ENCODE results near the gene STXBP3. TPM values are rescaled to one million over a fixed set of nuclear protein-coding genes. Genes with fewer than 3 reads are reported as not detected.

Gene STXBP3
- polyA plus RNA-seq, 1 donor: 26.8 TPM

DNA sequence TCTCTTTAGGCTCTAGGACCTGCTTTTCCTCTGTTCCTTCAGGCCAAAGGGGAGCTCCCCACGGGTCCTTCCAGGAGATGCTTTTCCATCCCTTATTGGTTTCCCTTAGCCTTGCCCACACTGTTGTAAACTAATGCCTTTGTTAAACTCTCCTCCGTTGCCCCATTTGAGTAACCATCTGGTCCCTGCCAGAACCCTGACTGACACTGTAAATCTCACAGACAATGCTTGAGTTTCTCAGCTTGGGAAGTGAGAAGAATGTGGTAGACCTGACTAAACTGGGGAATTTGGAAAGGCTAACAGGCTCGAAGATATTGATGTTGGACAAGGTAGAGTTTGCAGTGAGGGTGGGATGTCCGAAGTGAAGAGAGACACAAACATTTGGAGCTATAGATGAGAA is 99.0 kb downstream of the STXBP3 start:
- no peak for DNase-seq

DNA sequence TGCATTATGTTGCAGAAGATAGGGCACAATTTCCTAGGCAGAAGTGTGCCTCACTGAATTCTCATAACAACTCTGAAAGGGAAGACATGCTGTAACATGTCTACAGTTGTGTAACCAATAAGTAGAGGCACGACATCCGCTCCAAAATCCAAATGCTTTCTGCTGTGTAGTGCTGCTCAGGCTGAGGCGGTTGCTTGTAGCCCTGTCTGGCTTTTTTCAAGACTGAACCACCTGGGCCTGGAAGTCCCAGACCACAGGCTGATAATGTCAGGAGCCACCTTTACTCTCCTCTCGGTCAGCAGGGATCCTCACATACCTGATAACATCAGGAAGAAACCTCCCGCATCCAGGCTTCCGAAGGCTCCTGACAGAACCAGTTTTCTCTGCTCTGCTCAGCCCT is 99.5 kb downstream of the STXBP3 start:
- DNase-seq: no peak

DNA sequence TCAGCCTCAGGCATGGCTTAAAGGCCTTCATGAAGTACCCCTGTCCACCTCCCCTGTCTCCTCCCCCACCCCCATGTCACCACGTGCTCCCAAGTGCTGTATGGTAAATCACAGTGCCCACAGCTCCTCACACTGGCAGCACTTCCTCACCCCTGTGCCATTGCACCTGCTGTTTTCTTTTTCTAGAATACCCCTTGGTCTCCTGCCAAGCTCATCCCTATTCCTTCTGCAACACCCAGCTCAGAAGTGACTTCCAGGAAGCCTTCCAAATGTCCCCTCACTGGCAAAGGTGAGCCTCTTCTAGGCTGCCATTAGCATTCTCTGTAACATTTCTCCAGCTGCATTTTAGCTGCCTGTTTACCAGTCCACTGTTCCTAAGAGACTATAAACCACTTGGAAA is 101.0 kb downstream of the STXBP3 start:
- DNase-seq: no peak

DNA sequence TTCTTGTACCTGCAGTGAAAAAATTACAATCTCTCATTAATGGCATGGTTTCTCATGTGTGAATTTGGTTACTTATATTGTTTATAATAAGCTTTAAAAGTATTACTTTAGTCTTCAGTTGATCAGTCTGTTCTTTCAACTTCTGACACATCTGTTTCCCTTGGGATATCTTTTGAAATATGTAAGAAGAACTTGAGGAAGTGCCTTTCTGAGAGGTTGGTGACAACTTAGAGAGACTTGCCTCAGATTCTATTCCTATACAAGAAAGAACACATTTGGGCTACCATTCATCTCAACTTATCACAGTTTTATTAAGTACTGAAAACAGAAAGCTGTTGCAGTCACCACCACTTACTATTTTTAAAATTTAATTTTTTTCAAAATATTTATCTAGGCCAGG is 102.3 kb downstream of the STXBP3 start:
- no peak for DNase-seq

DNA sequence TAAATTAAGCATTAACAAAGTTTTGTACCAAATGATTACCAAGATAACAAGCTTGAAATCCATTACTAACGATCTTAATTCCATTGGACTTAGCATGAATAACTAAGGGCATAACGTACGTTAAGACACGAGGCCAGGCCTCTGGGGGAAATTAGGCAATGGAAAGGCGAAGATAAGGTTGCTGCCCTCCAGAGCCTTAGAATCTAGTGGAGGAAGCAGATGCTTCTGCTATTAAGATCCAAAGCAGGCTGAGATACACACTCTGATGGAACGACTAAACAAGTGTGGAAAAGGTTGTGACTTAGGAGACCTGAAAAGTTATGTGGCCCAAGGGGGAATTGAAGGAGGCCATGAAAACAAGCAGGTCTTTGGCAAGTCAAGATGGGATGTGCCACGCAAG is 104.5 kb downstream of the STXBP3 start:
- no peak for DNase-seq

DNA sequence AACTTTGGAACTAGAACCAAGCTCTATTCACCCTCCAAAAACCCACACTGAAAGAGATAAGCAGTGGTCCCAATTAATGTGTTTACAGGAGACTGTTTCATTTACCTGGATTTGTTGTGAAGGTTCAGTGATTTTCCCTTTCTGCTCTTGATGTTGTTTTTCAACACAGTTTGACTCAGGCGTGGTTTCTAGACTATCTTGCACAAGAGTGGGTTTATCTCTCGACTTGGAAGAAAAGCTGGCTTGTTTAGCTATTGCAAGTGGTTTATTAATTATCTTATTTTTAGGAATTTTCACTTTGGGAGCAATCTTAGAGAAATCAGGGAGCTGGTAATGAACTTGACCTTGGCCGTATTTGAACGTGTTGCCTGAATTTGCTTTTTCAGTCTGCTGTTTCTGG is 105.1 kb downstream of the STXBP3 start:
- no peak for DNase-seq

DNA sequence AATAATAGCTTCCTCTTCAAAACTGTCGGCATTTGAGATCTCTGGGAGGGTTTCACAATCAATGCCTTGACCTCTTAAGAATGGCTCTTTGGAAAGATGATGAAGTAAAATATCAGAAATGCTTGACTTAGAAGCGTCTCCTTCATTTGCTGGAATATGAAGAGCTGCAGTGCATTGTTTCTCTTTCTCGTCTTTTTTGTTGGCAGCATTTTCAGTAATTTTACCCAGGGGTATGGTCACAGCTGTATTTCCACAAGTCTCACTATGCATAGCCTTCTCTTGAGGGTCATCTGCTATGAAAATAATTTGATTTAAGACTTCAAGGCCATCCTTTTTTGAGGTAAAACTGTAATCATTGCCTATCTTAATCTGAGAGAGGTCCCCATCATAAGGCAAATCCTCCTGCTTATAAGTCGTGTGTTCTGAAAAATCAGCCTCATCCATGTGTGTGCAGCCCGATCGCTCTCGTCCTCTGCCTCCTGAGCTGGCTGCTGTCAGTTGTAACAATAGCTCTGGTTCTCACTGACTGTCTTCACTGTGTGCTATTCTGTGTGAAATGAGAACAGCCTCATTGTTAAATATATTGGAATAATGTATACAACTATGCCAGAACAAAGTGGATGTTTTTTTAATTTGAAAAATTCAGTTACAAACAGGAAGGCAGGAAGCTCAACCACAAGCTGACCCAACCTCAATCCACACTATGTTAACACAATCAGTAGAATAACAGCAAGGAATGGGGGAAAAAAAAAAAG is 105.9 kb downstream of the STXBP3 start:
- peak; percentile 56 for DNase-seq

DNA sequence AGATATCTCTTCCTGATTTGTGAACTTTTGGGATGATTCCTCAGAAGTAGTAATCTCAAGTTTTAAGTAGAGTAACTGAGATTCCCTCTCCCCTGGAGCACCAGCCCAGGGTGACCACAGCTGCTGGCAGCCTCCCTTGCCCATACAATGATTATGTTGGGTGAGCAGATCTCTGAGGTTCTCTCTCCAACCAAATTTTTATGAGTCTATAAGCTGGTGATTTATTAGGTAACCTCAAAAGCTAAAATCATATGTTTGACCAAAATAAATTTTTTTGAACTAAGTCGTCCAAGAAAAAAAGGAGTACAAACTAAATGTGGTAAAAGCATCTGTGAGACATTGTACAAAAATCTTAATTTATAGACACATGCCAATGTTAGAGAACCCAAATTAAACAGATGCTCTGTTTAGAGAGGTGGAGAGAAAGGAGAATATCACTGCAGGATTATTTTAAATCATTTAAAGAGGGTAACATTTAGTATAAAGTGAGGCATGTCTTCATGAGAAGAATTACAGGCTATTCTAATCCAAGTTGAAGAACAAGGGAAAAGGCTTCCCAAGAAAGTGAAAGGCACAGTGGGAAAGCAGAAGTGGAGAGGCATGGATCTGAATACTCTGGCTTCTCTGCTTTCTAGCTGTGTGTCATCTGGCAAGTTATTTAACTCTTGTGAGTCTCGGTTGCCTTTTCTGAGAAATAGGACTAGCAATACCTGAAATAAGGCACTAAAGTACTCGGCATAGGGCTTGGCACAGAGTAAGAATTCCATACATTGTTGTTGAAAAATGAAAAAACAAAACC is 107.9 kb downstream of the STXBP3 start:
- no peak for DNase-seq

DNA sequence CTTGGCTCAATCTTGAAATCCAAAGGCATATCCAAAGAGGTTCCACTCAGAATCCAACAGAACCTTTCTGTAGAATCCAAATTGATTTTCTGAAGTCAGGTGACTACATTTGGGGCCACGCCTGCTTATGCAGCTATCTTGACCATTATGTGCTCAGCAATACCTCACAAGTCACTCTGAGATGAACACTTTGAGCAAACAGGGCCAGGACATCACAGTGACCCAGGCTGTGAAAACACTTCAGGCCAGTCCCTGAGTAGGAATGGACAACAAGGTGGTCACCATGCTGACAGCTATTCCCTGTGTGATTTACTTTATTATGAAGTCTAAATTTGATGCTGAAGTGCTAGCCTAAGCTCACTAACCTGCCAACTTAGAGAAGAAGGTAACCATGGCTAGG is 110.5 kb downstream of the STXBP3 start, which contains the start of gene AKNAD1:
Gene AKNAD1, minus strand, starts transcription at position 101 of the 400 bp plus-strand sequence. CDS start 4,430 bp downstream, outside the sequence.
- DNase-seq: no peak

DNA sequence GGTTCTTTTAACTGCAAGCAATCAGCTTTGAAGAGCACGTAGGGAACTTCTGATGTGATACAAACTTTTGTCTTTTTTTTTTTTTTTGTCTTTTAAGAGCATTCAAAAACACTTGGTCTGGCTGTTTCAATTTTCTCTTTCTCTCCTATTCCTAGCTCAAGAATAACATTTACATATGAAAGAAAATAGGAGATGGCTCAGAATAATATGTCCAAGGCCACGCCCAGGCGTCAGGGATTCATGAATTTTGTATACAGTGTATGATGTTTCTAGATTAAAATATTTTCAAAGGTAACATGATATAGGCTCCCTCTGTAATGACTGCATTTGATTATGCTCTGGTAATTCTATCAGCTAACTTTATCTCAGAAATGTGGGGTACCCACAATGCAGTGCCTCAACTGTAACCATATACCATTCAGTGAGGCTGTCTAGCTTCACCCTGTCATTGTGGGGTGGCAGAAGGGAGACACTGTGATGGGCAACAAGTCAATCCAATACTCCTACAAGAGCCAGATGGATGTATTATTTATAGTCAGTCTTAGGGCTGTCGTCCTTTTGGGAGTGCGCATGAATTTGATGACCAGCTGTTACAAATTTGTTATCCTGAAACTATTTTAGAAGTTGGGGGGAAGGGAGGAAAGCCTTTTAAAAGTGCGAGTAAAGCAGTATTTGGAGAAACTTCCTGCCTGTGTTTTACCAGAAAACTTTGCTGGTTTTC is 111.9 kb downstream of the STXBP3 start:
- peak; percentile 59 for DNase-seq

Other genes starting within 250 kb of the STXBP3 start
- gene EEIG2, start 186.6 kb upstream of the STXBP3 start, polyA plus RNA-seq (ENCODE audit: insufficient read length): 8.8 TPM
- gene HENMT1, start 85.6 kb upstream of the STXBP3 start, polyA plus RNA-seq (ENCODE audit: insufficient read length): 20.4 TPM
- gene PRPF38B, start 54.4 kb upstream of the STXBP3 start, polyA plus RNA-seq (ENCODE audit: insufficient read length): 42.2 TPM
- not detected for gene FNDC7, start 33.8 kb upstream of the STXBP3 start, polyA plus RNA-seq (ENCODE audit: insufficient read length)
- gene AKNAD1, start 110.4 kb downstream of the STXBP3 start, polyA plus RNA-seq (ENCODE audit: insufficient read length): 2.8 TPM
- 27.9 TPM for gene GPSM2, start 130.3 kb downstream of the STXBP3 start, polyA plus RNA-seq (ENCODE audit: insufficient read length)
- gene CLCC1, start 216.8 kb downstream of the STXBP3 start, polyA plus RNA-seq (ENCODE audit: insufficient read length): 34.0 TPM